GM18498 (cell line): ENCODE measurements around the gene SLC12A3.
"Not testable (repeated sequence)": the region's sequence is repeated elsewhere in the genome, so short reads cannot be mapped to it uniquely, and the experiment has no call there.

ENCODE experiments used
- ATAC-seq: cut with Tn5 transposase; IDR thresholded peaks from one replicate; pipeline ENCODE4 v1.9.1; 2021; ENCODE audit warnings: mild to moderate bottlenecking, moderate library complexity; ENCODE audit not compliant: unreplicated experiment

The SLC12A3 gene

GRCh38 chr16:56915336-56916119, 50.5 kb downstream of the SLC12A3 start:
- ATAC-seq, result no peak

- peak; percentile 81 for ATAC-seq
These were observed 51.8 kb downstream of the SLC12A3 start for GRCh38 chr16:56916571-56917403.

GRCh38 chr16:56918467-56919012, 53.5 kb downstream of the SLC12A3 start:
- ATAC-seq, result no peak

GRCh38 chr16:56919099-56919800, 54.2 kb downstream of the SLC12A3 start:
- ATAC-seq, result no peak

GRCh38 chr16:56921571-56921970, 56.6 kb downstream of the SLC12A3 start:
- ATAC-seq, result no peak

- no peak for ATAC-seq
These were observed 58.6 kb downstream of the SLC12A3 start for GRCh38 chr16:56923481-56924091.

- ATAC-seq, result no peak
These were observed 62.5 kb downstream of the SLC12A3 start for GRCh38 chr16:56927471-56927870.

GRCh38 chr16:56929639-56930038, 64.6 kb downstream of the SLC12A3 start:
- no peak for ATAC-seq

- no peak for ATAC-seq
These were observed 65.7 kb downstream of the SLC12A3 start for GRCh38 chr16:56930486-56931270.

- peak; percentile 44 for ATAC-seq
These were observed 66.4 kb downstream of the SLC12A3 start for GRCh38 chr16:56931271-56931891.

- peak; percentile 90 for ATAC-seq
These were observed 67.1 kb downstream of the SLC12A3 start, which contains the start of gene HERPUD1 for GRCh38 chr16:56931892-56932720. HERPUD1 (plus strand) TSS chr16:56932142; CDS start chr16:56932245, 103 bp downstream.

- ATAC-seq, result peak; percentile 18
These were observed 68.0 kb downstream of the SLC12A3 start for GRCh38 chr16:56932721-56933619.

GRCh38 chr16:56933828-56934598, 69.0 kb downstream of the SLC12A3 start:
- ATAC-seq, result no peak

- ATAC-seq, result not testable (repeated sequence)
These were observed 69.7 kb downstream of the SLC12A3 start for GRCh38 chr16:56934599-56935145.

GRCh38 chr16:56935201-56935600, 70.2 kb downstream of the SLC12A3 start:
- no peak for ATAC-seq

- no peak for ATAC-seq
These were observed 71.5 kb downstream of the SLC12A3 start for GRCh38 chr16:56936491-56936890.
